ENCODE results near the gene KIF13A. TPM values are rescaled to one million over a fixed set of nuclear protein-coding genes. Genes with fewer than 3 reads are reported as not detected.

Gene KIF13A
- total RNA-seq, 1 experiment from 2014 or later = 49.3 TPM

DNA sequence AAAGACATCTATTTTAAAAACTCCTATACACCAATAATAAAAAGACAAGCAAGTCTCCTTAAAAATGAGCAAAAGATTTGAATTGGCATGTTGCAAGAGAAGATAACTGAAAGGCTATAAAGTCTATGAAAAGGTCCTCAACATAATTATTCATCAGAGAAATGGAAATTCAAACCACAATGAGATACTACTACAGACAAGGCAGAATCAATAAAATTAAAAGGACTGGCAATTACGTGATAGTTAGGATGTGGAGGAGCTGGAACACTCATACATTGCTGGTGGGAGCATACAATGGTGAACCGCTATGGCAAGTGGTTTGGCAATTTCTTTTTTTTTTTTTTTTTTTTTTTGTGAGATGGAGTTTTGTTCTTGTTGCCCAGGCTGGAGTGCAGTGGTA lies 43.8 kb upstream of the KIF13A start:
- no peaks in the 10 kb centered on the region for H3K27me3 ChIP-seq (ENCODE audit: control insufficient read depth, insufficient read depth, low read length)
- no peak for ATAC-seq
- H3K4me3 ChIP-seq (ENCODE audit: low read depth in 2 of 2, low read length in 2 of 2) = no peak overlapping the region
- no peak for TF ChIP-seq POLR2AphosphoS5 (IDR thresholded peaks at IDR 0.05; ENCODE audit: low read depth, low read length)
- no peak for TF ChIP-seq TCF7L2 (IDR thresholded peaks at IDR 0.05; ENCODE audit: low read depth, low read length)
- no peak for TF ChIP-seq SIN3A (IDR thresholded peaks at IDR 0.05; ENCODE audit: borderline replicate concordance, insufficient read depth, low read depth, low read length)
- TF ChIP-seq, protein P1, sequence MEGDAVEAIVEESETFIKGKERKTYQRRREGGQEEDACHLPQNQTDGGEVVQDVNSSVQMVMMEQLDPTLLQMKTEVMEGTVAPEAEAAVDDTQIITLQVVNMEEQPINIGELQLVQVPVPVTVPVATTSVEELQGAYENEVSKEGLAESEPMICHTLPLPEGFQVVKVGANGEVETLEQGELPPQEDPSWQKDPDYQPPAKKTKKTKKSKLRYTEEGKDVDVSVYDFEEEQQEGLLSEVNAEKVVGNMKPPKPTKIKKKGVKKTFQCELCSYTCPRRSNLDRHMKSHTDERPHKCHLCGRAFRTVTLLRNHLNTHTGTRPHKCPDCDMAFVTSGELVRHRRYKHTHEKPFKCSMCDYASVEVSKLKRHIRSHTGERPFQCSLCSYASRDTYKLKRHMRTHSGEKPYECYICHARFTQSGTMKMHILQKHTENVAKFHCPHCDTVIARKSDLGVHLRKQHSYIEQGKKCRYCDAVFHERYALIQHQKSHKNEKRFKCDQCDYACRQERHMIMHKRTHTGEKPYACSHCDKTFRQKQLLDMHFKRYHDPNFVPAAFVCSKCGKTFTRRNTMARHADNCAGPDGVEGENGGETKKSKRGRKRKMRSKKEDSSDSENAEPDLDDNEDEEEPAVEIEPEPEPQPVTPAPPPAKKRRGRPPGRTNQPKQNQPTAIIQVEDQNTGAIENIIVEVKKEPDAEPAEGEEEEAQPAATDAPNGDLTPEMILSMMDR (IDR thresholded peaks at IDR 0.05) = no peak
- TF ChIP-seq, protein P2, sequence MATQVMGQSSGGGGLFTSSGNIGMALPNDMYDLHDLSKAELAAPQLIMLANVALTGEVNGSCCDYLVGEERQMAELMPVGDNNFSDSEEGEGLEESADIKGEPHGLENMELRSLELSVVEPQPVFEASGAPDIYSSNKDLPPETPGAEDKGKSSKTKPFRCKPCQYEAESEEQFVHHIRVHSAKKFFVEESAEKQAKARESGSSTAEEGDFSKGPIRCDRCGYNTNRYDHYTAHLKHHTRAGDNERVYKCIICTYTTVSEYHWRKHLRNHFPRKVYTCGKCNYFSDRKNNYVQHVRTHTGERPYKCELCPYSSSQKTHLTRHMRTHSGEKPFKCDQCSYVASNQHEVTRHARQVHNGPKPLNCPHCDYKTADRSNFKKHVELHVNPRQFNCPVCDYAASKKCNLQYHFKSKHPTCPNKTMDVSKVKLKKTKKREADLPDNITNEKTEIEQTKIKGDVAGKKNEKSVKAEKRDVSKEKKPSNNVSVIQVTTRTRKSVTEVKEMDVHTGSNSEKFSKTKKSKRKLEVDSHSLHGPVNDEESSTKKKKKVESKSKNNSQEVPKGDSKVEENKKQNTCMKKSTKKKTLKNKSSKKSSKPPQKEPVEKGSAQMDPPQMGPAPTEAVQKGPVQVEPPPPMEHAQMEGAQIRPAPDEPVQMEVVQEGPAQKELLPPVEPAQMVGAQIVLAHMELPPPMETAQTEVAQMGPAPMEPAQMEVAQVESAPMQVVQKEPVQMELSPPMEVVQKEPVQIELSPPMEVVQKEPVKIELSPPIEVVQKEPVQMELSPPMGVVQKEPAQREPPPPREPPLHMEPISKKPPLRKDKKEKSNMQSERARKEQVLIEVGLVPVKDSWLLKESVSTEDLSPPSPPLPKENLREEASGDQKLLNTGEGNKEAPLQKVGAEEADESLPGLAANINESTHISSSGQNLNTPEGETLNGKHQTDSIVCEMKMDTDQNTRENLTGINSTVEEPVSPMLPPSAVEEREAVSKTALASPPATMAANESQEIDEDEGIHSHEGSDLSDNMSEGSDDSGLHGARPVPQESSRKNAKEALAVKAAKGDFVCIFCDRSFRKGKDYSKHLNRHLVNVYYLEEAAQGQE (IDR thresholded peaks at IDR 0.05; ENCODE audit: insufficient read depth in 1 of 2, low read depth in 2 of 2, low read length in 1 of 2) = no peak
- ChIA-PET POLR2A (no interaction called here), CTCF (no interaction called here)
- in situ Hi-C loops (cut with HindIII; ENCODE audit: low pct_unique_long_range_greater_than_20kb, low sequenced_read_pairs) = no loop called here
- H3K4me1 ChIP-seq (ENCODE audit: control insufficient read depth, insufficient read depth, low read length) = no peaks in the 10 kb centered on the region
- intact Hi-C loops (cut with micrococcal nuclease; ENCODE audit: unreplicated experiment) = no loop called here
- DNase-seq (ENCODE audit: low read depth, low spot score) = no peak
- no TSS peak for BruUV-seq (replicated peaks)
- H3K27ac ChIP-seq (ENCODE audit: low read length) = no peak overlapping the region
- H3K36me3 ChIP-seq (ENCODE audit: control insufficient read depth, insufficient read depth, low read length) = no peaks in the 10 kb centered on the region
- no peaks in the 10 kb centered on the region for H3K9me3 ChIP-seq (ENCODE audit: control insufficient read depth, insufficient read depth, low read depth, low read length)

DNA sequence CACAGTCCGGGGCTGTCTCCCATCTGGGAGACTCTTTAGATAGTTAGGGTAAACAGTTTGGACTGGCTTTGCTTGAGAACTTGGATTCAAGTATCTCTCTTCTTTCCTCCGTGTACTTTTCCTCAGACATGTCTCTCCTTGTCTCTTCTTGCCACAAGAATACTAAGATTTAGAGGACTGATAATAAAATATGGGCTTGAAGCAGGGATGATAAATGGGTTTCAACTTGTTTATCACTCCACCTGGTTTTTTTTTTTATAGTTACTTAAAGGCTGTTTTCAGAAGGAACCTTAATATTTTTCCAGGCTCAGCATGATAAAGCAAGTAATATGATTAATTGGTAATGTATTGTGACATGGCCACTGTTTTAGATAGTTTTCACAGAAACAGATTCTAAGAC lies 40.9 kb upstream of the KIF13A start:
- H3K4me3 ChIP-seq (ENCODE audit: low read depth in 2 of 2, low read length in 2 of 2) = no peak overlapping the region
- no peak for ATAC-seq
- no peak for DNase-seq (ENCODE audit: low read depth, low spot score)

More for the DNA sequence above, 40.9 kb upstream of the KIF13A start:
- in situ Hi-C loops (cut with HindIII; ENCODE audit: low pct_unique_long_range_greater_than_20kb, low sequenced_read_pairs) (no loop called here), intact Hi-C loops (cut with micrococcal nuclease; ENCODE audit: unreplicated experiment) (no loop called here)
- no TSS peak for BruUV-seq (replicated peaks)
- TF ChIP-seq SIN3A (IDR thresholded peaks at IDR 0.05; ENCODE audit: borderline replicate concordance, insufficient read depth, low read depth, low read length) (no peak), POLR2AphosphoS5 (IDR thresholded peaks at IDR 0.05; ENCODE audit: low read depth, low read length) (no peak), TCF7L2 (IDR thresholded peaks at IDR 0.05; ENCODE audit: low read depth, low read length) (no peak)
- TF ChIP-seq, protein P2 (IDR thresholded peaks at IDR 0.05; ENCODE audit: insufficient read depth in 1 of 2, low read depth in 2 of 2, low read length in 1 of 2) = no peak
- TF ChIP-seq, protein P1 (IDR thresholded peaks at IDR 0.05) = no peak
- Histone ChIP-seq H3K27ac (ENCODE audit: low read length) (no peak overlapping the region), H3K27me3 (ENCODE audit: control insufficient read depth, insufficient read depth, low read length) (no peaks in the 10 kb centered on the region), H3K36me3 (ENCODE audit: control insufficient read depth, insufficient read depth, low read length) (no peaks in the 10 kb centered on the region), H3K9me3 (ENCODE audit: control insufficient read depth, insufficient read depth, low read depth, low read length) (no peaks in the 10 kb centered on the region), H3K4me1 (ENCODE audit: control insufficient read depth, insufficient read depth, low read length) (no peaks in the 10 kb centered on the region)
- CTCF ChIA-PET = no interaction called here
- POLR2A ChIA-PET = no interaction called here

All from Panc1 (cell line).